Upper lobe of left lung (tissue), 6 donors: Measurements from ENCODE around the gene UST. TPM values are rescaled to one million over a fixed set of nuclear protein-coding genes. Genes with fewer than 3 reads are reported as not detected.

Source experiments
- ATAC-seq, 2 donors: fragments of 200-7000 bp; cut with Tn5 transposase; one replicate each; pipeline ENCODE4 v1.9.1; 2022; ENCODE audit warnings: mild to moderate bottlenecking in 2 of 2, moderate library complexity in 2 of 2; ENCODE audit not compliant: low FRiP score in 2 of 2
- DNase-seq, 2 donors: peaks; one replicate each; pipeline ENCODE4 v3.0.0-alpha.2; 2019 to 2020
- H3K27ac ChIP-seq, 4 donors: fragments of 200-600 bp; sonication (generic); one replicate each; pipeline ENCODE4 v1.5.1; 2016 to 2019
- H3K27me3 ChIP-seq, 4 donors: fragments of 200-600 bp; sonication (generic); one replicate each; pipeline ENCODE4 v1.5.1; 2017 to 2019
- H3K36me3 ChIP-seq, 4 donors: fragments of 200-600 bp; sonication (generic); one replicate each; pipeline ENCODE4 v1.5.1; 2016 to 2019
- H3K4me1 ChIP-seq, 4 donors: fragments of 200-600 bp; sonication (generic); one replicate each; pipeline ENCODE4 v1.5.1; 2018 to 2019
- H3K4me3 ChIP-seq, 4 donors: fragments of 200-600 bp; sonication (generic); one replicate each; pipeline ENCODE4 v1.5.1; 2017 to 2019; ENCODE audit warnings: mild to moderate bottlenecking in 2 of 4, moderate library complexity in 1 of 4
- H3K9me3 ChIP-seq, 4 donors: fragments of 200-600 bp; sonication (generic); one replicate each; pipeline ENCODE4 v1.5.1; 2018 to 2019
- EP300 ChIP-seq, 4 donors: sonication (generic); formaldehyde crosslinking; IDR thresholded peaks; one replicate each; pipeline ENCODE4 v1.5.1; 2017; ENCODE audit warnings: antibody characterized with exemption in 4 of 4, control low read depth in 2 of 4
- POLR2A ChIP-seq, 4 donors: fragments of 450-650 bp; IDR thresholded peaks; one replicate each; pipeline ENCODE4 v1.5.1; 2016 to 2017; ENCODE audit warnings: antibody characterized with exemption in 4 of 4, mild to moderate bottlenecking in 2 of 4
- POLR2AphosphoS5 ChIP-seq, 2 donors: sonication (generic); formaldehyde crosslinking; IDR thresholded peaks; one replicate each; pipeline ENCODE4 v1.5.1; 2017; ENCODE audit warnings: antibody characterized with exemption in 2 of 2
- WGBS, 2 donors: methylation state at CpG; one replicate each; pipeline ENCODE4 v1.1.5; 2017 to 2018; 5-methylcytosine and 5-hydroxymethylcytosine counted together
- total RNA-seq, 6 donors: library from RNA; depleted of rRNA in 4 of 6; stranded (reverse); fragments of >200 nt in 4 of 6; gene quantifications; one replicate each; pipeline versions ENCODE4 v1.1.0 to v1.2.1, GENCODE V29; 2016 to 2021
- TF ChIP-seq, protein P1 (sequence below), 6 experiments: fragments of 450-650 bp in 4 of 6; fragments of 200-600 bp in 2 of 6; sonication (generic) in 2 of 6; IDR thresholded peaks; one replicate each; pipeline ENCODE4 v1.5.1; 2016 to 2019; ENCODE audit warnings: antibody characterized with exemption in 6 of 6
- donor health status: DM: no; HTN: no; CAD: no; lungs with moderate emphysema.
- donor health status: DM: no; HTN: yes; CAD: no; lungs with severe emphysema.

Gene UST
- total RNA-seq, 6 donors from 2014 or later = 10.2 to 21.6 (median 14.2) TPM

DNA sequence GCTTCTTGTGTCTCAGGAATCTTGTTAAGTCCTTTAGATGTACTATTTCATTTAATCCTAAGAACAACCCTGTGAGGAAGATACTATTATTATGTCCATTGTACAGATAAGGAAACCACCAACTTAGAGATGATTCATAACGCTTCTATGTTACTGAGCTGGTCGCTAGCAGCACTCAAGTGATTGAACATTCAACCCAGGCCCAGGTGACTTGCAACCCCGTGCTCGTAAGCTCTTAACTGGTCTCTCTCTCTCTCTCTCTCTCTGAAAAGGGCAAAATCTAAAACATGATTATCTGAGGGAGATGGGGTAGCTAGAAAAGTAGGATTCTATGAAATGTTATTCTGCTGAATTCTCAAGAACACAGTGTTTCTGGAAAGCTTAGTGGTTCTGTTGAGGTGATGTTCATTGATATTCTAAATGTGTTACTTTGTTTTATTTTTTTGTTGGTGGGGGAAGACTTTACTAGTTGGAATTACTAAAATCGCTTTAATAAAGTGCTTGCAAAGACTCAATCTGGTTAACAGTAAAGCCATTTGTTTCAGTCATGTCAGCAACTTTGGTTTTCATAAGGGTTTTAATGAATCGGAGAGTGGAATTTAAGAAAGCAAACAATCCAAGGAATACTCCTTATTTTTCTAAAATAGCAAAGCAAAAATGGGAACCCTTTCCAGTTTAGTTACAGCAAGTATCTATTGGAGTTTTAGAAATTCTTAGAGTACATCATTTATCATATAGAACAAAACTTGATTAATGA is 305.7 kb downstream of the UST start:
- WGBS, 2 donors = 76 to 92% methylated on average over 6 of the region's 6 CpGs
- Histone ChIP-seq H3K27me3 (no peaks in the 10 kb centered on the region), H3K27ac (no peak overlapping the region), H3K4me3 (no peak overlapping the region), H3K9me3 (no peaks in the 10 kb centered on the region), H3K4me1 (no peaks in the 10 kb centered on the region), H3K36me3 (no peaks in the 10 kb centered on the region)
- no peak for TF ChIP-seq EP300 (IDR thresholded peaks at IDR 0.05)
- no peak for TF ChIP-seq POLR2AphosphoS5 (IDR thresholded peaks at IDR 0.05)
- TF ChIP-seq, protein P1, sequence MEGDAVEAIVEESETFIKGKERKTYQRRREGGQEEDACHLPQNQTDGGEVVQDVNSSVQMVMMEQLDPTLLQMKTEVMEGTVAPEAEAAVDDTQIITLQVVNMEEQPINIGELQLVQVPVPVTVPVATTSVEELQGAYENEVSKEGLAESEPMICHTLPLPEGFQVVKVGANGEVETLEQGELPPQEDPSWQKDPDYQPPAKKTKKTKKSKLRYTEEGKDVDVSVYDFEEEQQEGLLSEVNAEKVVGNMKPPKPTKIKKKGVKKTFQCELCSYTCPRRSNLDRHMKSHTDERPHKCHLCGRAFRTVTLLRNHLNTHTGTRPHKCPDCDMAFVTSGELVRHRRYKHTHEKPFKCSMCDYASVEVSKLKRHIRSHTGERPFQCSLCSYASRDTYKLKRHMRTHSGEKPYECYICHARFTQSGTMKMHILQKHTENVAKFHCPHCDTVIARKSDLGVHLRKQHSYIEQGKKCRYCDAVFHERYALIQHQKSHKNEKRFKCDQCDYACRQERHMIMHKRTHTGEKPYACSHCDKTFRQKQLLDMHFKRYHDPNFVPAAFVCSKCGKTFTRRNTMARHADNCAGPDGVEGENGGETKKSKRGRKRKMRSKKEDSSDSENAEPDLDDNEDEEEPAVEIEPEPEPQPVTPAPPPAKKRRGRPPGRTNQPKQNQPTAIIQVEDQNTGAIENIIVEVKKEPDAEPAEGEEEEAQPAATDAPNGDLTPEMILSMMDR (IDR thresholded peaks at IDR 0.05) = no peak
- TF ChIP-seq POLR2A (IDR thresholded peaks at IDR 0.05) = no peak
- DNase-seq (no peak), ATAC-seq (no peak)

GRCh38 chr6:149053848-149054558 is 307.2 kb downstream of the UST start:
- TF ChIP-seq POLR2AphosphoS5 (IDR thresholded peaks at IDR 0.05) = no peak
- no peak for TF ChIP-seq POLR2A (IDR thresholded peaks at IDR 0.05)
- no peak for TF ChIP-seq EP300 (IDR thresholded peaks at IDR 0.05)
- TF ChIP-seq, protein P1 (IDR thresholded peaks at IDR 0.05) = no peak
- Histone ChIP-seq H3K4me3 (no peak overlapping the region), H3K9me3 (no peaks in the 10 kb centered on the region), H3K27ac (no peak overlapping the region), H3K36me3 (no peaks in the 10 kb centered on the region), H3K4me1 (no peaks in the 10 kb centered on the region), H3K27me3 (no peaks in the 10 kb centered on the region)
- WGBS, 2 donors = 84 to 85% methylated on average over 4 of the region's 4 CpGs
- DNase-seq = no peak
- no peak for ATAC-seq

DNA sequence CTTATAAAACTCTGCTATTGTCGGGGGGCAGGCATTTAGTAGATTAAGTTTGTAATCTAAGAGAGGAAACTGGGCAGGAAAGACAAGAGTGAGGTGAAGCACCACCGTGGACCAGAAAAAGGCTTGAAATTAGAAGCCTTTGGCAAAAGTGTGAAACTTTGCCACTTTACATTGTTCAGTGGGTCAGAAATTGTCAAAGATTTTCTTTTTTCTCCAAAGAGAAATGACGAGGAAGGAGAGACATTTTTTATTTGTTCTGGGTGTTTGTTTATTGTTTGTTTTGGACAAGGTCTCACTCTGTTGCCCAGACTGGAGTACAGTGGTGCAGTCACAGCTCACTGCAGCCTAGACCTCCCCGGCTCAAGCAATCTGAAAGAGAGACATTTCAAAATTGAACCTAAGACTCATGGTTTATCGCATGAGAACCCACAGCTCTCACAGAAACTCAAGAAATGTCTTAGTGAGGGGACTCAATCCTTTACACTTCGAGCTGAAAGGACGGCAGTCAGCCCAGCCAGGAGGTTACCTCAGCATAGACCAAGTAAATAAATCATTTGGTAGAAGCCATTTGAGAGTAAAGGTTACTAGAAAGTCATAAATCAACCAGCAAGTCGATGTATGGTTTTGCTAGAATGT is 307.8 kb downstream of the UST start:
- Histone ChIP-seq H3K27ac (no peak overlapping the region), H3K9me3 (no peaks in the 10 kb centered on the region), H3K27me3 (no peaks in the 10 kb centered on the region), H3K4me3 (no peak overlapping the region), H3K4me1 (no peaks in the 10 kb centered on the region), H3K36me3 (no peaks in the 10 kb centered on the region)
- WGBS, 2 donors = 75% methylated on average over 8 of the region's 8 CpGs
- no peak for DNase-seq
- no peak for TF ChIP-seq POLR2AphosphoS5 (IDR thresholded peaks at IDR 0.05)
- TF ChIP-seq, protein P1 (IDR thresholded peaks at IDR 0.05) = no peak
- TF ChIP-seq EP300 (IDR thresholded peaks at IDR 0.05) = no peak
- no peak for TF ChIP-seq POLR2A (IDR thresholded peaks at IDR 0.05)
- ATAC-seq = no peak

DNA sequence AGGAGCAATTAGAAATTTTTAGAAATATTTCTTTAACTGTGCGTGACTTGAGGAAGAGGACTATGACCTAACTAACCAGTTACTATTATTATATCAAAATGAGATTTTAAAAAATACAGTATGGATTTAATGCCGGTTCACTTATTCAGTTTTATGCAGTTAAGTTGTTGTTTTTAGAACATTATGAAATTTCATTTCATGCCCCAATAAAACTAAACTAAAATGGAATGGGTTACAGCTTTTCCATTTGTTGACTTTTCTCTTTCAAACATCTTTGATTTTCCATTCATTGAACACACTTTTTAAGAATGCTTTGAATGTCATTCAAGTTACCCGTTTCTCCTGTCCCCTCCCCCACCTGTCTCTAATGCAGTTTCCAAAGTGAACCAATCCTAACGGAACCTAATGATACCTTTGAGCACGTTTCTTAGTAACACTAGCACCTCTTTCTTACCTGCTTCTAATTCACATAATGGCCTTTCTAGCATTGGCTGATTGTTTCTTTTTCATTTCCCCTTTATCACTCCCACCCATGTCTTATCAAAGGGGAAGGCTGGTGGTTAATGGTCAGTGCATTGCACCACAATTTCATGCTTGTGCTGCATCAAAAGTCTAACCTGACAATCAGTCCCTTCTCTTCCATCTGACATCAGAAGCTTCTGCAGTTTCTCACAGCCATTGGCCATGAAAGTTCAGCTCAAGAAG is 308.5 kb downstream of the UST start:
- peaks cover 0 to 2% (median under 1%) of the 10 kb centered on the region in 4 donors for H3K4me1 ChIP-seq
- ATAC-seq (no peak), DNase-seq (no peak)
- H3K36me3 ChIP-seq = no peaks in the 10 kb centered on the region
- no peaks in the 10 kb centered on the region for H3K27me3 ChIP-seq
- TF ChIP-seq EP300 (IDR thresholded peaks at IDR 0.05) = no peak
- TF ChIP-seq POLR2AphosphoS5 (IDR thresholded peaks at IDR 0.05) = no peak
- TF ChIP-seq, protein P1 (IDR thresholded peaks at IDR 0.05) = no peak
- TF ChIP-seq POLR2A (IDR thresholded peaks at IDR 0.05) = no peak
- no peak overlapping the region for H3K27ac ChIP-seq
- 68 to 76% methylated on average over 5 of the region's 5 CpGs for WGBS, 2 donors
- no peaks in the 10 kb centered on the region for H3K9me3 ChIP-seq
- no peak overlapping the region for H3K4me3 ChIP-seq
